Measurements from ENCODE around the gene BOC.

Gene BOC

DNA sequence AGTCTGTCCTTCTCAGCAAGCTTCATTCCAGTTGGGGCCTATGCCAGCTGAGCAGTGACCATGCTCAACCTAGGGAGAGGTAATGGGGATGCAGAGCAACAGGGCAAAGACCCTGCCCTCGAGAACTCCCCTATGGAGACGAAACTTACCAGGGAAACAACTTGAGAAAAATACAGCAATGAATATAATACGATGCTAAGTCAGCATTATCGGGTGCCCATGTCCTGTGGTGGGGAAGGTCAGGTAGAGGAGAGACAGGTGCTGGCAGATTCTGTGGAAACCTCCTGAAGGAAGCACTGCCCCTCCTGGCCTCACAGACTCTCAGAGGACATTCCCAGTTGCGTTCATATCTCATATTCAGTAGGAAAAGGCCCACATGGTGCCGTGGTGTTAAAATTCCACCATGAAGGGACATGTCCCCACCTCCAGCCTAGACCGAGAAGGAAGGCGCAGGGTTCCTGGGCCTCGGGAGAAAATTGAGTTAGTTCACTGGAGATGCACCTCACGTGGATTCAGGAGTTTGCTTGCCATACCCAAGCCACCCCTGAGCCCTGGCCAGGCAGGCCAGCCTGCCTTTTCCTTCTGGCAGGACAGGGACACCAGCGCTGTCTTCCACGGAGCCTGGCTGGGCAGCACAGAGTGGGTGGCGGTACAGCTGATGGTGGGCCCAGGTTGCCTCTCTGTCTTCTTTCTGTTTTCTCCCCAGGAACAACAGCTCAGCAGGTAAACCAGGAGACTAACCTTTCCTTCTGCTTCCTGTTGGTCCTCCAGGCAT lies 62.4 kb downstream of the BOC start:
- Histone ChIP-seq H3K4me3 (ENCODE audit: low read length) (no peak overlapping the region), H3K36me3 (ENCODE audit: control insufficient read depth, low read length) (no peaks in the 10 kb centered on the region), H3K4me2 (ENCODE audit: low read length) (no peak overlapping the region), H3K79me2 (ENCODE audit: control insufficient read depth, low read length) (no peaks in the 10 kb centered on the region), H3K9me2 (replicated peaks; ENCODE audit: control insufficient read depth, low read length) (no peaks in the 10 kb centered on the region), H4K20me1 (ENCODE audit: control insufficient read depth, insufficient read depth, low read depth, low read length) (no peaks in the 10 kb centered on the region), H3K4me1 (ENCODE audit: control insufficient read depth, low read length) (no peaks in the 10 kb centered on the region), H3F3A (ENCODE audit: control insufficient read depth, insufficient read depth) (no peaks in the 10 kb centered on the region), H3K9me3 (ENCODE audit: control insufficient read depth, insufficient read depth, low read length) (no peaks in the 10 kb centered on the region), H3K27me3 (ENCODE audit: control insufficient read depth, low read length) (no peaks in the 10 kb centered on the region), H3K27ac (ENCODE audit: low read depth, low read length) (no peak overlapping the region)
- no peak for TF ChIP-seq EZH2phosphoT487 (IDR thresholded peaks at IDR 0.05; ENCODE audit: borderline replicate concordance, low read length)
- TF ChIP-seq, protein P1, sequence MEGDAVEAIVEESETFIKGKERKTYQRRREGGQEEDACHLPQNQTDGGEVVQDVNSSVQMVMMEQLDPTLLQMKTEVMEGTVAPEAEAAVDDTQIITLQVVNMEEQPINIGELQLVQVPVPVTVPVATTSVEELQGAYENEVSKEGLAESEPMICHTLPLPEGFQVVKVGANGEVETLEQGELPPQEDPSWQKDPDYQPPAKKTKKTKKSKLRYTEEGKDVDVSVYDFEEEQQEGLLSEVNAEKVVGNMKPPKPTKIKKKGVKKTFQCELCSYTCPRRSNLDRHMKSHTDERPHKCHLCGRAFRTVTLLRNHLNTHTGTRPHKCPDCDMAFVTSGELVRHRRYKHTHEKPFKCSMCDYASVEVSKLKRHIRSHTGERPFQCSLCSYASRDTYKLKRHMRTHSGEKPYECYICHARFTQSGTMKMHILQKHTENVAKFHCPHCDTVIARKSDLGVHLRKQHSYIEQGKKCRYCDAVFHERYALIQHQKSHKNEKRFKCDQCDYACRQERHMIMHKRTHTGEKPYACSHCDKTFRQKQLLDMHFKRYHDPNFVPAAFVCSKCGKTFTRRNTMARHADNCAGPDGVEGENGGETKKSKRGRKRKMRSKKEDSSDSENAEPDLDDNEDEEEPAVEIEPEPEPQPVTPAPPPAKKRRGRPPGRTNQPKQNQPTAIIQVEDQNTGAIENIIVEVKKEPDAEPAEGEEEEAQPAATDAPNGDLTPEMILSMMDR (IDR thresholded peaks at IDR 0.05; ENCODE audit: low read depth, low read length, poor library complexity, severe bottlenecking) = no peak

DNA sequence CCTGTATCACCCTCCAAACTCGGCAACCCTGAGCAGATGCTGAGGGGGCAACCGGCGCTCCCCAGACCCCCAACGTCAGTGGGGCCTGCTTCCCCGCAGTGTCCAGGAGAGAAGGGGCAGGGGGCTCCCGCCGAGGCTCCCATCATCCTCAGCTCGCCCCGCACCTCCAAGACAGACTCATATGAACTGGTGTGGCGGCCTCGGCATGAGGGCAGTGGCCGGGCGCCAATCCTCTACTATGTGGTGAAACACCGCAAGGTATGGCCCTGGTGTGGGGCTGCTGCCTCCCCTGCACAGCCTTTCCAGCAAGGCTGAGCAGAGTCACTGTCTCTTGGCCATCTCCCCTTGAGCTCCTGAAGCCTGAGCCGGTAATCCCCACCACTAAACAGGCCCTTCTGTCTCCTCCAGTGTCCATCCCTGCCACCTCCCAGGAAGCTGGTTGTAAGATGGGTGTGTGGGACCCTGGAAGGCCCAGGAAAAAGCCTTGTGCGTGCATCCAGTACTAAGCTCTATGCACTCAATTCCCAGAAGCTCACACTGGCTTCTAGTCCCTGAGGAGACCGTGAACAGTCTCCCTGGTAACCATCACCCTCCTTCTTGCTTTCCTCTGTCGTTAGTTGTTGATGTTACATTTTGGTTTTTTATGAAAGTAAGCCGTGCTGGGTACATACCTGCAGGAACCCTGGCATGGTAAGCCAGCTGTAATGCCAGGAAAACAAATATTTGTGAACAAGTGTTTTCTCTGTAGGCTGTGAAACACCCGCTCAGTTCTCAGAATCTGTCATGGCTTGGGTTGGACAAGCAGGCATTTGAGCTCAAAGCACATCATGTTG lies 63.3 kb downstream of the BOC start:
- H3K9me2 ChIP-seq (replicated peaks; ENCODE audit: control insufficient read depth, low read length) = no peaks in the 10 kb centered on the region
- H3K79me2 ChIP-seq (ENCODE audit: control insufficient read depth, low read length) = no peaks in the 10 kb centered on the region
- H3K27ac ChIP-seq (ENCODE audit: low read depth, low read length) = no peak overlapping the region
- H3K27me3 ChIP-seq (ENCODE audit: control insufficient read depth, low read length) = no peaks in the 10 kb centered on the region
- H3K4me1 ChIP-seq (ENCODE audit: control insufficient read depth, low read length) = no peaks in the 10 kb centered on the region
- no peaks in the 10 kb centered on the region for H3K9me3 ChIP-seq (ENCODE audit: control insufficient read depth, insufficient read depth, low read length)
- H4K20me1 ChIP-seq (ENCODE audit: control insufficient read depth, insufficient read depth, low read depth, low read length) = no peaks in the 10 kb centered on the region
- H3F3A ChIP-seq (ENCODE audit: control insufficient read depth, insufficient read depth) = no peaks in the 10 kb centered on the region
- H3K36me3 ChIP-seq (ENCODE audit: control insufficient read depth, low read length) = no peaks in the 10 kb centered on the region
- TF ChIP-seq EZH2phosphoT487 (IDR thresholded peaks at IDR 0.05; ENCODE audit: borderline replicate concordance, low read length) = no peak
- TF ChIP-seq, protein P1 (IDR thresholded peaks at IDR 0.05; ENCODE audit: low read depth, low read length, poor library complexity, severe bottlenecking) = no peak
- H3K4me2 ChIP-seq (ENCODE audit: low read length) = no peak overlapping the region
- no peak overlapping the region for H3K4me3 ChIP-seq (ENCODE audit: low read length)

DNA sequence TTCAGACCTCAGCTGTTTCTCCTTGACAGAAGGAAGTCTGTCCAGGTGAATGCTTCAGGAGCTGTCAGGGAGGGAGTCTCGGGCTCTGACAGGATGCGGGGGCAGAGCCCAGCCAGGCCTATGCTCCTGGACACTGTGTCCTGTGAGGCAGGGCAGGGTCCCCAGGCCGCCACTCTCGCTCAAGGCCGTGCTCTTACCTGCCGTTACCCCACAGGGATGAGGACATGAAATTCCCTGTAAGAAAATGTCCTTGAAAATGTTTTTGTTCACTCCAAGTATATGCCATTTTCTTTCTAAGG lies 63.9 kb downstream of the BOC start:
- Histone ChIP-seq H3K27me3 (ENCODE audit: control insufficient read depth, low read length) (no peaks in the 10 kb centered on the region), H3K79me2 (ENCODE audit: control insufficient read depth, low read length) (no peaks in the 10 kb centered on the region), H3K4me3 (ENCODE audit: low read length) (no peak overlapping the region), H3K27ac (ENCODE audit: low read depth, low read length) (no peak overlapping the region), H4K20me1 (ENCODE audit: control insufficient read depth, insufficient read depth, low read depth, low read length) (no peaks in the 10 kb centered on the region), H3K4me1 (ENCODE audit: control insufficient read depth, low read length) (no peaks in the 10 kb centered on the region), H3K9me2 (replicated peaks; ENCODE audit: control insufficient read depth, low read length) (no peaks in the 10 kb centered on the region), H3K4me2 (ENCODE audit: low read length) (no peak overlapping the region), H3K9me3 (ENCODE audit: control insufficient read depth, insufficient read depth, low read length) (no peaks in the 10 kb centered on the region), H3F3A (ENCODE audit: control insufficient read depth, insufficient read depth) (no peaks in the 10 kb centered on the region), H3K36me3 (ENCODE audit: control insufficient read depth, low read length) (no peaks in the 10 kb centered on the region)
- TF ChIP-seq, protein P1 (IDR thresholded peaks at IDR 0.05; ENCODE audit: low read depth, low read length, poor library complexity, severe bottlenecking) = no peak
- no peak for TF ChIP-seq EZH2phosphoT487 (IDR thresholded peaks at IDR 0.05; ENCODE audit: borderline replicate concordance, low read length)

Measured in DOHH2 (cell line).